Fibroblast of mammary gland (primary cell): ENCODE measurements around the gene MYH8.
A peak's percentile ranks its signal among the peaks of the same experiment; 100 is the strongest.

Source experiments
- DNase-seq: peaks from one replicate; pipeline ENCODE4 v3.0.0-alpha.2; 2010; ENCODE audit warnings: low read depth
- H3K4me3 ChIP-seq: 2 replicates; pipeline ENCODE4 v1.5.1; 2011; ENCODE audit warnings: low read depth, mild to moderate bottlenecking, low read length, moderate library complexity; ENCODE audit not compliant: control insufficient read depth
- TF ChIP-seq, protein P1 (sequence below): conservative IDR thresholded peaks from 2 replicates; pipeline ENCODE4 v1.5.1; 2011; ENCODE audit warnings: low read depth, low read length, inconsistent platforms; ENCODE audit not compliant: control insufficient read depth, insufficient read depth

MYH8 gene

DNA sequence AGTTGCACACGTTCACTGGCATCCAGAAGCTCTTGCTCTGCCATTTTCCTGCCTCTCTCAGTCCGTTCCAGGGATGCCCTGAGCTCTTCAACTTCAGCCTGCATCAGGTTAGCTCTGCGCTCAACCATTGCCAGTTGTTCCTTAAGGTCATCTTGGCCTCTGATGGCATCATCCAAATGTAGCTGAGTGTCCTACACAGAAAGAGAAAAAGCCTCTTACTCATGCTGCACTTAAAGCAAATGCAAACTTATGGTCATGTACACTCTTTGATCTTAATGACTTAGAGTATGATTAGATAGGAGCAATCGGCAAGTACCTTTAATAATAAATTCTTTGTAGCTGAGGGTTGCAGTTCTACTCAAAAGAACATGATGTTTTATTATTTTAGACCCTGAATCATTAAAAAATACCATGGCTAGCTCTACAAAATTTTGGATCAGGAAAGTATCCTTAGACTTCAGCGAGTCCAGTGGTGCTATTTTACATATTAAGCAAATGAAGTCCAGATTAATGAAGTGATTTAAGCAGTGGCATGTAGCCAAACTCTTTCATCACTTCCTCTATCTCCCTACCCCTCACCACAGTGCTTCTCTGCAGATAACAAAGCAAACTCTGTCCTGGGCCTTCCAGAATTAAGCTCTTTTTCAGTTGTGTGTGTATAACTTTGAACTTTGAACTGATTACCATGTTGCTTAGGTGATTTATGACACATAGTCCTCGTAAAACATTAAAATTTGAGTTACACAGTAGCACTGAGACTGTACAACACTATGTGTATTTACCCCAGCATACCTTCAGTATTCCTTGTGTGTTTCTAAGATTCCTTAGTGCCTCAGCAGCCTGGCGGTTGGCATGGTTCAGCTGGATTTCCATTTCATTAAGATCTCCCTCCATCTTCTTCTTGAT is 25.5 kb upstream of the MYH8 start:
- no peak overlapping the region for H3K4me3 ChIP-seq
- no peak for DNase-seq
- TF ChIP-seq, protein P1, sequence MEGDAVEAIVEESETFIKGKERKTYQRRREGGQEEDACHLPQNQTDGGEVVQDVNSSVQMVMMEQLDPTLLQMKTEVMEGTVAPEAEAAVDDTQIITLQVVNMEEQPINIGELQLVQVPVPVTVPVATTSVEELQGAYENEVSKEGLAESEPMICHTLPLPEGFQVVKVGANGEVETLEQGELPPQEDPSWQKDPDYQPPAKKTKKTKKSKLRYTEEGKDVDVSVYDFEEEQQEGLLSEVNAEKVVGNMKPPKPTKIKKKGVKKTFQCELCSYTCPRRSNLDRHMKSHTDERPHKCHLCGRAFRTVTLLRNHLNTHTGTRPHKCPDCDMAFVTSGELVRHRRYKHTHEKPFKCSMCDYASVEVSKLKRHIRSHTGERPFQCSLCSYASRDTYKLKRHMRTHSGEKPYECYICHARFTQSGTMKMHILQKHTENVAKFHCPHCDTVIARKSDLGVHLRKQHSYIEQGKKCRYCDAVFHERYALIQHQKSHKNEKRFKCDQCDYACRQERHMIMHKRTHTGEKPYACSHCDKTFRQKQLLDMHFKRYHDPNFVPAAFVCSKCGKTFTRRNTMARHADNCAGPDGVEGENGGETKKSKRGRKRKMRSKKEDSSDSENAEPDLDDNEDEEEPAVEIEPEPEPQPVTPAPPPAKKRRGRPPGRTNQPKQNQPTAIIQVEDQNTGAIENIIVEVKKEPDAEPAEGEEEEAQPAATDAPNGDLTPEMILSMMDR, result no peak

DNA sequence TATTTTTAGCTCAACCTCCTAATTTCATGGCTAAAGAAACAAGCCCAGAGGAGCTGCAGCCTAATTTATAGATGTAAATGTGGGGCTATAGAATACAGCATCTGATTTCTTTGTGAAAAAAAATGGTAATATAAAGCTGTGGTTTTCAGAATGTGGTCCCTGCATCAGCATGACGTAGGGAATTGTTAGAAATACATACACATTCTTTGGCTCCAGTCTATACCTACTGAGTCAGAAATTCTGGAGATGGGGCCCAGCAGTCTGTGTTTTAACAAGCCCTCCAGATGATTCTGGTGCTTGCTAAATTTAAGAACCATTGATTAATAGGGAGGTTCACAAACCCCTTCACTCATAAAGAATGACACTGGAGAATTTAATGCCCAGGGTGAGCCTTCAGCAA is 18.1 kb upstream of the MYH8 start:
- no peak overlapping the region for H3K4me3 ChIP-seq
- TF ChIP-seq, protein P1, result no peak
- DNase-seq, result peak; percentile 16

GRCh38 chr17:10435096-10435495 is 13.3 kb upstream of the MYH8 start:
- no peak overlapping the region for H3K4me3 ChIP-seq
- DNase-seq, result no peak
- TF ChIP-seq, protein P1, result no peak

- TF ChIP-seq, protein P1, result no peak
- no peak overlapping the region for H3K4me3 ChIP-seq
- DNase-seq, result peak; percentile 50
These were observed 7.8 kb upstream of the MYH8 start for GRCh38 chr17:10429421-10430045.

- TF ChIP-seq, protein P1, result no peak
- H3K4me3 ChIP-seq, result no peak overlapping the region
- no peak for DNase-seq
These were observed 7.0 kb upstream of the MYH8 start for GRCh38 chr17:10428781-10429180.

- DNase-seq, result no peak
- TF ChIP-seq, protein P1, result no peak
- H3K4me3 ChIP-seq, result no peak overlapping the region
These were observed 539 bp downstream of the MYH8 start for GRCh38 chr17:10421211-10421610.
